GM19467 (cell line): Measurements from ENCODE around the gene PARP11.

Experiments
- ATAC-seq: cut with Tn5 transposase; IDR thresholded peaks from one replicate; pipeline ENCODE4 v1.9.1; 2021; ENCODE audit warnings: mild to moderate bottlenecking, moderate library complexity; ENCODE audit not compliant: unreplicated experiment

Gene PARP11

DNA sequence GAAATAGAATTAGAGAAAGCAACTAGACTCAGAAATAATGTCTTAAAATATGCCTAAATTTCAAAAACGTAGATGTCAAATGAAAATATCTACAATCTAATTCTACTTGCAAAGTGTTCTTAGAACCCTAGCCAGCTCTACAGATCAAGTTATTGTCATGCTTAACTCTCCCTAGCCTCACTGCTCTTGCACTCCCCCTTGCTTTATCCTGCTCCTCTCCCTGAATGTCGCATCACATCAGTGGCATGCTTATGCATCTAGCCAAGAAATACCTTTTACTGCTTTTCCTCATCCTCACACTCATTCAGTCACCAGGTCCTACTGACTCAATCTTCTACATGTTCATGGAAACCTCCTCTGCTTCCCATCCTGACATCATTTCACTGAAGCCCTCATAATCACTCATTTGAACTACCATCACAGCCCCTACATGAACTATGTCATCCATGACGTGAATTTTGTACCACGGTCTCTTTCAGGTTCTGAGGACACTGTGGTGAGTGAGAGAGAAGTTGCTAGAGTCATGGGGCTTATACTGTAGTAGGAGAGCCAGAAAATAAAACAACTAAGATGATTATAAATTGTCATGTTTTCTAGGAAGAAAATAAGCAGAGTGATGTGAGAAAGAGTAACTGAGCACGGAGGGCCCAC is 97.7 kb downstream of the PARP11 start:
- ATAC-seq: no peak

DNA sequence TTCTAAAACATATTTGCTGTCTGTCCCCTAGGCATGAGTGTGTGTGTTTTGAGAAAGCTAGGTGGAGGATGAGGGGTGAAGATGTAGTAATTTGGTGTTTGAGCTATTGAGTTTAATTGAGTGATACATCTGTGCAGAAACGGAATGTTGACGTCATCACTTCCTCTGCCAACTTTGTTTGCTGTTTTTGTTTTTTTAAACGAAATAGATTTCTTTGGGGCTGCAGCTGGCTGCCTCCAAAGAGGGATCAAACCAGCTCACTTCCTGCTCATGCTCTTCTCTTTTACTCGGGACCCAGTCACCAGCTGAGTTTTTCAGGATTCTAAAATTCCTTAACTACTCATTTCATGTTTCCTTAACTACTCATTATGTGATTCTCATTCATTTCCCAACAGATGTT is 100.8 kb downstream of the PARP11 start:
- no peak for ATAC-seq

DNA sequence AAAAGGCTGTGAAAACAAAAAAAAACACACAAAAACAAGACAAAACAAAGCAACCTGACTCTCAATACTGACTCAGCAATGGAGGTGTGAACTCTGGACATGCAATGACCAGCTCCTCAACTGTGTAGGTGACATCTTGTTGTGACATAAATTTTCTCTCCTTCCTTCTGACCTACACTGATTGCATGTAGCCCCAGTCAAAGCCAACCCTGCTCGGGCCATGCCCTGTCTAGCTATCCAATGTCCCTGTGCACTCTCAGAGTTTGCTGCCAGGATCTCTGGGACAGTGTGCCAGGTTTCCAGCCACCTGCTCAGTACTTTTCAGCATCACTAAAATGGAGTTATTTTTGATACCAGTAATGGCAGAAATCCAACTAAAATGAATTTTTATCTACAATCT is 101.3 kb downstream of the PARP11 start:
- ATAC-seq: no peak

DNA sequence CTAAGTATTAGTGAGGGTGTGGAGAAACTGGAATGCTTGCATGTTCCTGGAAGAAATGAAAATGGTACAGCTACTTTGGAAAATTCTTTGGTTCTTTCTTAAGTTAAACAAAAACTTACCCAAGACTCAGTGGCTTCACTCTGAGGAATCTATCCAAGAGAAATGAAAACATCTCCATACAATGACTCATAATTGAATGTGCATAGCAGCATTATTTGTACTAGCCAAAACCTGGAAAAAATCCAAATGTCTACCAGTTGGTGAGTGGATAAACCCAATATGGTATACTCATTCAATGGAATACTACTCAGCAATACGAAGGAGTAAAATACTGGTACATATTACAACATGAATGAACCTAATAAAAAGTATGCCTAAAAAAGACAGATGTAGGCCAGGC is 102.3 kb downstream of the PARP11 start:
- ATAC-seq: no peak

DNA sequence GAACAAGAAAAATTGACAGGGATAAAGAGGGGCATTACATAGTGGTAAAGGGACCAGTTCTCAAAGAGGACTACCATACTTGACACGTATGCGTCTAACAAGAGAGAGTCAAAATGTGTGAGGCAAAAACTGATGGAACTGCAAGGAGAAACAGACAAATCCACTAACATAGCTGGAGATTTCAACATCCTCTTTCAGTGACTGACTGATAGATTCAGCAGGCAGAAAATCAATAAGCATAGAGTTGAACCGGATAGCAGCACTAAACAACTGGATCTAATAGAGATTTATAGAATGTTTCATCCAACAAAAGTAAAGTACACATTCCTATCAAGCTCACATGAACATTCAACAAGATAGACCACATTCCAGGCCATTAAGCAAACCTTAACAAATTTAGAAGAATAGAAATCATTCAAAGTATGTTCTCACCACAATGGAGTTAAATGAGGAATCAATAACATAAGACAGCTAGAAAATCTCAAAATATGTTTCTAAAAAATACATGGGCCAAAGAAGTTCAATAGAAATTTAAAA is 104.2 kb downstream of the PARP11 start:
- no peak for ATAC-seq

DNA sequence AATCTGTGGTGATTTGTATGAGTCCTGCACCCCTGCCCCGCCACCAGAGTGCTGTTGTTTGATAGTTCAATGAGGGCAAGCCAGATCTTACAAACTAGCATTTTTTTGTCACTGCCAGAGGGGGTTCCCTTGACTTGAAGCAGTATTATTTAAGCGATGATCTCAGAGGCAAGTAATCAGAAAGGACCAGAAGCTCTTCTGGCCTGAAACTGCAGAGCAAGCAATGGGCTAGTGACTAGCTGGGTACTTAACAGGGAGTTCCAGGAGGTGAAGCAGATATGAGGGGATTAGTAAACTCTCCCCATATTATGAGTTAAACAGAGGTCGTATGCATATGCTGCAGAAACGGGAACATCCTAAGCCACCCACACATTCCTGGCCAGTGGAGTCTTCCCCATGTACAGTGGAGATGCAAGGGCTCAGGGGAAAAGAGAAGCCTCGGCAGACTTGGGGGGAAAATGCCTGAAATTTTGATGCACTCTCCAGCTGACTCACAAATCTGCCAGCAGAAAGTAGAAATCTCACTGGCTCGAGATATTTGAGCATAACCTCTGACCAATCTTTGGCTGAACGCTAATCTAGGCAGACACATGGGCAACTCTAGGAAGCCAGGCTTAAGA is 112.0 kb downstream of the PARP11 start:
- ATAC-seq: no peak

GRCh38 chr12:3759878-3760277 is 113.3 kb downstream of the PARP11 start:
- no peak for ATAC-seq
